ENCODE data around the gene FLT3. TPM values are rescaled to one million over a fixed set of nuclear protein-coding genes. Genes with fewer than 3 reads are reported as not detected.

Gene FLT3
- total and polyA plus RNA-seq, 9 of the 15 experiments (the other 6 are each of a cell fraction or from before 2014, with no cell fraction given): not detected

DNA sequence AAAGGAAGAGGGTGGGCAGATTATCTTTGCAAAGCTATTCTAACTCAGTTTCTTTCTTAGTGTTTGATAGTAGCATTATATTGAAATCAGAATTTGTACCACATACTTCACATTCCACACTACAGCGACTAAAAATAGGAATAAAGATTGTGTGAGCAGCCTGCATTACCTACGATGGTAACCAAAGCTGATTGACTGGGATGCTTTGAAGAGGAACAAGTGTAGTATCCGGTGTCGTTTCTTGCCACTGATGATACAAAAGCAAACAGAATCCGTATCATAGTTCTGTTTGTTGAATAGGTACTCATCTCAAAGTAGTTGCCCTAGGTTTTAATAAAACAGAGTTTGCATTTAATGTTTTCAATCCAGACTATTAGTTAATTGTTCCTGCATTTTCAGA lies 51.2 kb downstream of the FLT3 start (continued):
- TF ChIP-seq MTA3 (IDR thresholded peaks at IDR 0.05; ENCODE audit: borderline replicate concordance) (no peak), CBFB (CRISPR knock-in tag; IDR thresholded peaks at IDR 0.05) (no peak), MECOM (CRISPR knock-in tag; IDR thresholded peaks at IDR 0.05) (no peak), ZNF766 (CRISPR knock-in tag; conservative IDR thresholded peaks at IDR 0.05) (no peak), ZNF175 (CRISPR knock-in tag; IDR thresholded peaks at IDR 0.05; ENCODE audit: low read depth) (no peak), ZSCAN29 (IDR thresholded peaks at IDR 0.05) (no peak)
- TF ChIP-seq, protein P1, sequence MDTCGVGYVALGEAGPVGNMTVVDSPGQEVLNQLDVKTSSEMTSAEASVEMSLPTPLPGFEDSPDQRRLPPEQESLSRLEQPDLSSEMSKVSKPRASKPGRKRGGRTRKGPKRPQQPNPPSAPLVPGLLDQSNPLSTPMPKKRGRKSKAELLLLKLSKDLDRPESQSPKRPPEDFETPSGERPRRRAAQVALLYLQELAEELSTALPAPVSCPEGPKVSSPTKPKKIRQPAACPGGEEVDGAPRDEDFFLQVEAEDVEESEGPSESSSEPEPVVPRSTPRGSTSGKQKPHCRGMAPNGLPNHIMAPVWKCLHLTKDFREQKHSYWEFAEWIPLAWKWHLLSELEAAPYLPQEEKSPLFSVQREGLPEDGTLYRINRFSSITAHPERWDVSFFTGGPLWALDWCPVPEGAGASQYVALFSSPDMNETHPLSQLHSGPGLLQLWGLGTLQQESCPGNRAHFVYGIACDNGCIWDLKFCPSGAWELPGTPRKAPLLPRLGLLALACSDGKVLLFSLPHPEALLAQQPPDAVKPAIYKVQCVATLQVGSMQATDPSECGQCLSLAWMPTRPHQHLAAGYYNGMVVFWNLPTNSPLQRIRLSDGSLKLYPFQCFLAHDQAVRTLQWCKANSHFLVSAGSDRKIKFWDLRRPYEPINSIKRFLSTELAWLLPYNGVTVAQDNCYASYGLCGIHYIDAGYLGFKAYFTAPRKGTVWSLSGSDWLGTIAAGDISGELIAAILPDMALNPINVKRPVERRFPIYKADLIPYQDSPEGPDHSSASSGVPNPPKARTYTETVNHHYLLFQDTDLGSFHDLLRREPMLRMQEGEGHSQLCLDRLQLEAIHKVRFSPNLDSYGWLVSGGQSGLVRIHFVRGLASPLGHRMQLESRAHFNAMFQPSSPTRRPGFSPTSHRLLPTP (IDR thresholded peaks at IDR 0.05; ENCODE audit: borderline replicate concordance, extremely low read depth, insufficient read length): no peak

DNA sequence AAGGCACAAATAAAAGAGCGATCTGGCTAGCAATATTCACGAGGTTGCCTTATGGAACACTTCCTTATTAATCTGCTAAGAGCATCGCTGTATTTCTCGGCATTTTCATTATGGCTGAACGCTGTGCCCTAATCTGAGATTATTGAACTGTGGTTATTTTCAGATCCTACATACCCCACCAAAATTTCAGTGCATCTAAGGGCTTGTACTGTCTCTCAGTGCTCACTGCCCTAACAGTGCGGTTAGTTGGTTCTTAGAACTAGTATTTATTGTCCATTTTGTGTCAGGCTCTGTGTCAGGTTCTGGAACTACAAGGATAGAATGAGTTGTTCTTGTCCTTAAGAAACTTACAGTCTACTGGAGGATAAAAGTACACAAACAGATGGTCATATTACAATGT lies 51.6 kb downstream of the FLT3 start:
- no peak for FAIRE-seq
- H3K9me1 ChIP-seq (ENCODE audit: control insufficient read depth, insufficient read depth, low read length): no peaks in the 10 kb centered on the region
- no peak for DNase-seq (ENCODE audit: extremely low read depth in 1 of 4, low spot score in 3 of 4)
- BruUV-seq (replicated peaks): no TSS peak
- no peak overlapping the region for H3K27ac ChIP-seq (ENCODE audit: extremely low read depth, low read depth, low read length)
- H2AFZ ChIP-seq (ENCODE audit: low read depth, low read length): no peak overlapping the region
- no peak for ATAC-seq
- no peaks in the 10 kb centered on the region for H3K9me3 ChIP-seq (replicated peaks; ENCODE audit: control insufficient read depth, insufficient read depth, low read depth, low read length)
- H3K4me1 ChIP-seq (replicated peaks in 1 of 2; ENCODE audit: control insufficient read depth in 2 of 2, insufficient read depth in 2 of 2, low read length in 2 of 2): no peaks in the 10 kb centered on the region
- CTCF ChIA-PET (ENCODE audit: low intra/inter-chr PET ratio): no interaction called here
- no peak overlapping the region for H3K4me2 ChIP-seq (ENCODE audit: insufficient read depth, low read length)
- intact Hi-C loops (cut with micrococcal nuclease) (no loop called here), in situ Hi-C loops (cut with MboI) (no loop called here)
- no peaks in the 10 kb centered on the region for H3K79me2 ChIP-seq (ENCODE audit: control insufficient read depth, insufficient read depth, low read length)
- POLR2A ChIA-PET: no interaction called here
- H3K36me3 ChIP-seq (ENCODE audit: control insufficient read depth, insufficient read depth, low read length): no peaks in the 10 kb centered on the region
- no peak overlapping the region for H3K4me3 ChIP-seq
- H3K27me3 ChIP-seq (ENCODE audit: control insufficient read depth in 2 of 2, insufficient read depth in 2 of 2, low read length in 2 of 2): peaks cover 1 to 4% of the 10 kb centered on the region in 2 experiments; a peak in 2 of 5 replicates
- H4K20me1 ChIP-seq (replicated peaks; ENCODE audit: control insufficient read depth, insufficient read depth, low read length): no peaks in the 10 kb centered on the region
- no peak overlapping the region for H3K9ac ChIP-seq (ENCODE audit: insufficient read depth in 1 of 2, low read depth in 2 of 2, low read length in 2 of 2)
- WGBS (ENCODE audit: insufficient coverage, low coverage, missing lambda C conversion rate): 1% methylated on average over 6 of the region's 6 CpGs
- TF ChIP-seq ZNF431 (CRISPR knock-in tag; IDR thresholded peaks at IDR 0.05) (no peak), FOSL1 (tag; conservative IDR thresholded peaks at IDR 0.05) (no peak), PML (IDR thresholded peaks at IDR 0.05; ENCODE audit: low read length) (no peak), ZNF644 (tag; IDR thresholded peaks at IDR 0.05; ENCODE audit: low read depth) (no peak), MYC (IDR thresholded peaks at IDR 0.05; ENCODE audit: low read depth, low read length) (no peak), MYC (CRISPR knock-in tag; IDR thresholded peaks at IDR 0.05; ENCODE audit: borderline replicate concordance, low read depth) (no peak), NFYB (IDR thresholded peaks at IDR 0.05; ENCODE audit: extremely low read depth, insufficient read length) (no peak), TCF3 (CRISPR knock-in tag; IDR thresholded peaks at IDR 0.05) (no peak)
- TF ChIP-seq, protein P2, sequence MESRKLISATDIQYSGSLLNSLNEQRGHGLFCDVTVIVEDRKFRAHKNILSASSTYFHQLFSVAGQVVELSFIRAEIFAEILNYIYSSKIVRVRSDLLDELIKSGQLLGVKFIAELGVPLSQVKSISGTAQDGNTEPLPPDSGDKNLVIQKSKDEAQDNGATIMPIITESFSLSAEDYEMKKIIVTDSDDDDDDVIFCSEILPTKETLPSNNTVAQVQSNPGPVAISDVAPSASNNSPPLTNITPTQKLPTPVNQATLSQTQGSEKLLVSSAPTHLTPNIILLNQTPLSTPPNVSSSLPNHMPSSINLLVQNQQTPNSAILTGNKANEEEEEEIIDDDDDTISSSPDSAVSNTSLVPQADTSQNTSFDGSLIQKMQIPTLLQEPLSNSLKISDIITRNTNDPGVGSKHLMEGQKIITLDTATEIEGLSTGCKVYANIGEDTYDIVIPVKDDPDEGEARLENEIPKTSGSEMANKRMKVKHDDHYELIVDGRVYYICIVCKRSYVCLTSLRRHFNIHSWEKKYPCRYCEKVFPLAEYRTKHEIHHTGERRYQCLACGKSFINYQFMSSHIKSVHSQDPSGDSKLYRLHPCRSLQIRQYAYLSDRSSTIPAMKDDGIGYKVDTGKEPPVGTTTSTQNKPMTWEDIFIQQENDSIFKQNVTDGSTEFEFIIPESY (CRISPR knock-in tag; IDR thresholded peaks at IDR 0.05): no peak
- TF ChIP-seq, protein P3, sequence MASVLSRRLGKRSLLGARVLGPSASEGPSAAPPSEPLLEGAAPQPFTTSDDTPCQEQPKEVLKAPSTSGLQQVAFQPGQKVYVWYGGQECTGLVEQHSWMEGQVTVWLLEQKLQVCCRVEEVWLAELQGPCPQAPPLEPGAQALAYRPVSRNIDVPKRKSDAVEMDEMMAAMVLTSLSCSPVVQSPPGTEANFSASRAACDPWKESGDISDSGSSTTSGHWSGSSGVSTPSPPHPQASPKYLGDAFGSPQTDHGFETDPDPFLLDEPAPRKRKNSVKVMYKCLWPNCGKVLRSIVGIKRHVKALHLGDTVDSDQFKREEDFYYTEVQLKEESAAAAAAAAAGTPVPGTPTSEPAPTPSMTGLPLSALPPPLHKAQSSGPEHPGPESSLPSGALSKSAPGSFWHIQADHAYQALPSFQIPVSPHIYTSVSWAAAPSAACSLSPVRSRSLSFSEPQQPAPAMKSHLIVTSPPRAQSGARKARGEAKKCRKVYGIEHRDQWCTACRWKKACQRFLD (CRISPR knock-in tag; IDR thresholded peaks at IDR 0.05): no peak

Data from K562 (cell line).